ENCODE measurements around the gene ELMO1. TPM values are rescaled to one million over a fixed set of nuclear protein-coding genes. Genes with fewer than 3 reads are reported as not detected.

ELMO1 gene
- total and polyA plus RNA-seq, 4 donors, result 10.1 to 183 (median 34.4) TPM

GRCh38 chr7:37283716-37284115 is 164.9 kb downstream of the ELMO1 start:
- Histone ChIP-seq H3K27ac (ENCODE audit: low read depth in 1 of 2, low read length in 1 of 2) (peak overlapping the region in 1 of 2 donors; percentile 63), H3K27me3 (ENCODE audit: control insufficient read depth in 3 of 3, insufficient read depth in 3 of 3, low read length in 2 of 3) (no peaks in the 10 kb centered on the region)
- ATAC-seq (ENCODE audit: insufficient read depth, low FRiP score), result no peak

GRCh38 chr7:37282927-37283326 is 165.7 kb downstream of the ELMO1 start:
- WGBS, 2 donors, result 82 to 95% methylated on average over 3 of the region's 3 CpGs
- H3K4me1 ChIP-seq (ENCODE audit: control insufficient read depth in 5 of 5, insufficient read depth in 5 of 5, low read length in 5 of 5), result peaks cover 10 to 63% (median 19%) of the 10 kb centered on the region in 5 donors
- H3K36me3 ChIP-seq (ENCODE audit: control insufficient read depth in 4 of 4, insufficient read depth in 4 of 4, low read length in 4 of 4), result peaks cover 0 to 3% (median 0%) of the 10 kb centered on the region in 4 donors
- H3K27ac ChIP-seq (ENCODE audit: low read depth in 1 of 2, low read length in 1 of 2), result no peak overlapping the region
- H3K9ac ChIP-seq (ENCODE audit: insufficient read depth in 1 of 2, low read length in 2 of 2), result no peak overlapping the region
- H3K27me3 ChIP-seq (ENCODE audit: control insufficient read depth in 3 of 3, insufficient read depth in 3 of 3, low read length in 2 of 3), result no peaks in the 10 kb centered on the region
- DNase-seq (no peak), ATAC-seq (ENCODE audit: insufficient read depth, low FRiP score) (no peak)
- no peaks in the 10 kb centered on the region for H3K9me3 ChIP-seq (ENCODE audit: control insufficient read depth in 4 of 4, insufficient read depth in 3 of 4, low read length in 3 of 4)
- no peak for TF ChIP-seq CTCF (IDR thresholded peaks at IDR 0.05; ENCODE audit: control extremely low read depth, extremely low read depth)
- H3K4me3 ChIP-seq, result no peak overlapping the region

More at GRCh38 chr7:37283716-37284115, 164.9 kb downstream of the ELMO1 start:
- Histone ChIP-seq H3K4me3 (no peak overlapping the region), H3K9me3 (ENCODE audit: control insufficient read depth in 4 of 4, insufficient read depth in 3 of 4, low read length in 3 of 4) (no peaks in the 10 kb centered on the region), H3K9ac (ENCODE audit: insufficient read depth in 1 of 2, low read length in 2 of 2) (no peak overlapping the region), H3K36me3 (ENCODE audit: control insufficient read depth in 4 of 4, insufficient read depth in 4 of 4, low read length in 4 of 4) (peaks cover 0 to under 1% (median 0%) of the 10 kb centered on the region in 4 donors), H3K4me1 (ENCODE audit: control insufficient read depth in 5 of 5, insufficient read depth in 5 of 5, low read length in 5 of 5) (peaks cover 10 to 63% (median 19%) of the 10 kb centered on the region in 5 donors)
- DNase-seq, result no peak
- 73 to 78% methylated on average over 4 of the region's 4 CpGs for WGBS, 2 donors
- TF ChIP-seq CTCF (IDR thresholded peaks at IDR 0.05; ENCODE audit: control extremely low read depth, extremely low read depth), result no peak

- Histone ChIP-seq H3K36me3 (ENCODE audit: control insufficient read depth in 4 of 4, insufficient read depth in 4 of 4, low read length in 4 of 4) (peaks cover 0 to 3% (median 0%) of the 10 kb centered on the region in 4 donors), H3K9ac (ENCODE audit: insufficient read depth in 1 of 2, low read length in 2 of 2) (no peak overlapping the region), H3K27ac (ENCODE audit: low read depth in 1 of 2, low read length in 1 of 2) (no peak overlapping the region), H3K4me3 (no peak overlapping the region), H3K27me3 (ENCODE audit: control insufficient read depth in 3 of 3, insufficient read depth in 3 of 3, low read length in 2 of 3) (no peaks in the 10 kb centered on the region), H3K9me3 (ENCODE audit: control insufficient read depth in 4 of 4, insufficient read depth in 3 of 4, low read length in 3 of 4) (no peaks in the 10 kb centered on the region), H3K4me1 (ENCODE audit: control insufficient read depth in 5 of 5, insufficient read depth in 5 of 5, low read length in 5 of 5) (peaks cover 10 to 56% (median 19%) of the 10 kb centered on the region in 5 donors)
- no peak for ATAC-seq (ENCODE audit: insufficient read depth, low FRiP score)
- TF ChIP-seq CTCF (IDR thresholded peaks at IDR 0.05; ENCODE audit: control extremely low read depth, extremely low read depth), result no peak
- no peak for DNase-seq
- 80 to 85% methylated on average over 4 of the region's 4 CpGs for WGBS, 2 donors
Measured at GRCh38 chr7:37282093-37282444, 166.6 kb downstream of the ELMO1 start.

All from lung (tissue), 12 donors.